Keratinocyte (primary cell): ENCODE measurements around the gene ARHGAP10. TPM values are rescaled to one million over a fixed set of nuclear protein-coding genes. Genes with fewer than 3 reads are reported as not detected.

Source experiments
- DNase-seq: peaks from one replicate; pipeline ENCODE4 v3.0.0-alpha.2; 2011; ENCODE audit warnings: low read depth, missing footprints, low spot score
- FAIRE-seq: peaks from 2 replicates; lab custom pipeline; 2011; peaks lifted over from hg19 to GRCh38; lab: Jason Lieb, UNC
- H2AFZ ChIP-seq: 2 replicates; pipeline ENCODE4 v1.6.0; 2012; ENCODE audit warnings: low read length, control low read depth, inconsistent platforms; ENCODE audit not compliant: control insufficient read depth
- H3K27ac ChIP-seq: 2 replicates; pipeline ENCODE4 v1.5.1; 2011; ENCODE audit warnings: low read length; ENCODE audit not compliant: control insufficient read depth, insufficient read depth
- H3K27me3 ChIP-seq: 3 replicates; pipeline ENCODE4 v1.6.0; 2011; ENCODE audit warnings: low read length; ENCODE audit not compliant: control insufficient read depth, insufficient read depth; ENCODE audit errors: extremely low read depth
- H3K36me3 ChIP-seq, 2 experiments: 2 replicates in 1 of 2; 3 replicates in 1 of 2; pipeline ENCODE4 v1.5.1; 2011; ENCODE audit warnings: low read length in 2 of 2, mild to moderate bottlenecking in 1 of 2; ENCODE audit not compliant: control insufficient read depth in 2 of 2, insufficient read depth in 2 of 2; ENCODE audit errors: extremely low read depth in 1 of 2
- H3K4me1 ChIP-seq: 3 replicates; pipeline ENCODE4 v1.5.1; 2011; ENCODE audit warnings: low read length; ENCODE audit not compliant: control insufficient read depth, insufficient read depth; ENCODE audit errors: extremely low read depth
- H3K4me2 ChIP-seq: 3 replicates; pipeline ENCODE4 v1.6.0; 2011; ENCODE audit warnings: low read depth, low read length; ENCODE audit not compliant: control insufficient read depth, insufficient read depth; ENCODE audit errors: extremely low read depth
- H3K4me3 ChIP-seq, 3 experiments: fragments of 200-600 bp in 1 of 3; sonication (generic) in 1 of 3; 2 replicates in 2 of 3; 3 replicates in 1 of 3; pipeline ENCODE4 v1.5.1; 2011 to 2016; ENCODE audit warnings: low read length in 3 of 3, mild to moderate bottlenecking in 3 of 3, control low read depth in 2 of 3, inconsistent platforms in 1 of 3, low read depth in 1 of 3, mixed read lengths in 1 of 3, mixed run types in 1 of 3, moderate library complexity in 1 of 3; ENCODE audit not compliant: control insufficient read depth in 2 of 3, insufficient read depth in 2 of 3; ENCODE audit errors: extremely low read depth in 1 of 3
- H3K79me2 ChIP-seq: 2 replicates; pipeline ENCODE4 v1.6.0; 2012; ENCODE audit warnings: low read length; ENCODE audit not compliant: control insufficient read depth, insufficient read depth
- H3K9ac ChIP-seq: 3 replicates; pipeline ENCODE4 v1.6.0; 2011; ENCODE audit warnings: low read length; ENCODE audit not compliant: control insufficient read depth, insufficient read depth; ENCODE audit errors: extremely low read depth
- H3K9me1 ChIP-seq: 3 replicates; pipeline ENCODE4 v1.6.0; 2011; ENCODE audit warnings: low read length; ENCODE audit not compliant: control insufficient read depth, insufficient read depth; ENCODE audit errors: extremely low read depth
- H3K9me3 ChIP-seq: 2 replicates; pipeline ENCODE4 v1.5.1; 2012; ENCODE audit warnings: low read depth, low read length; ENCODE audit not compliant: control insufficient read depth
- H4K20me1 ChIP-seq: 3 replicates; pipeline ENCODE4 v1.6.0; 2011; ENCODE audit warnings: low read length; ENCODE audit not compliant: control insufficient read depth, insufficient read depth; ENCODE audit errors: extremely low read depth
- EZH2 ChIP-seq: IDR thresholded peaks from one replicate; pipeline ENCODE4 v1.6.1; 2012; ENCODE audit warnings: inconsistent platforms, mild to moderate bottlenecking, low read length, moderate library complexity
- dilution Hi-C: fragments of 300-500 bp; cut with MboI; formaldehyde crosslinking; loops from one replicate; pipeline ENCODE4 v1.7.0; 2020; ENCODE audit warnings: low sequenced_read_pairs; ENCODE audit not compliant: extremely low pct_ligation_motif_present
- polyA plus RNA-seq, 5 experiments: library from polyadenylated mRNA; depleted of rRNA in 3 of 5; stranded (reverse) in 3 of 5; stranded (forward) in 1 of 5; unstranded in 1 of 5; fragments of >200 nt; gene quantifications; 1 replicate in 1 of 5; 2 replicates in 3 of 5; 3 replicates in 1 of 5; pipeline versions ENCODE4 v1.2.1 to v1.2.3, GENCODE V29; 2011 to 2012; ENCODE audit warnings: missing spikeins in 2 of 5, low read depth in 1 of 5, low replicate concordance in 1 of 5
- TF ChIP-seq, protein P1 (sequence below), 3 experiments: IDR thresholded peaks in 1 of 3; conservative IDR thresholded peaks in 1 of 3; optimal IDR thresholded peaks in 1 of 3; 2 replicates in 2 of 3; 3 replicates in 1 of 3; pipeline versions ENCODE3 to v1.5.1; 2011; ENCODE audit warnings: low read length in 3 of 3, mild to moderate bottlenecking in 3 of 3, moderate library complexity in 2 of 3, control low read depth in 1 of 3, inconsistent platforms in 1 of 3; ENCODE audit not compliant: insufficient read depth in 2 of 3; ENCODE audit errors: extremely low read depth in 1 of 3

ARHGAP10 gene
- polyA plus RNA-seq, 1 donor (not counting 4 experiments of a cell fraction or from before 2014, with no cell fraction given): 18.7 TPM

DNA sequence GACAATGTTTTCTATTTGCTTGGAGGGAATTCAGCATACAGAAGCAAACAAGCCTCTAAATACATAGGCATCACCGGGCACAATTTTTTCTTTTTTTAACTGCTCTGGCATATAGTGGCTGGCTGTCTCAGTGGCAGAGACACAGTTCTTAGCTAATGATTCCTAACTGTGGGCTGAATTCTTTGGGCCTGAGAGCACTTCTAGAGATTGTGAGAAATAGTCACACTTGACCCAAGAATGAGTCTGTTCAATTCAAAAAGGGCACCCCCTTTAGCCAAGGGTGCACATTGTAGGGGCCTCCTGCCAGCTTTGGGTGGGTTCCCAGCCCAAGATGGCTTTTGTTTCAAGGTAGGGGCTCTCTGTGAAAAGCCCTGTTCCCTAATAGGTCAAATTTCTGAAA, 345.7 kb downstream of the ARHGAP10 start:
- H2AFZ ChIP-seq: no peak overlapping the region
- H3K9me3 ChIP-seq: no peaks in the 10 kb centered on the region
- no peak overlapping the region for H3K9ac ChIP-seq
- TF ChIP-seq, protein P1, sequence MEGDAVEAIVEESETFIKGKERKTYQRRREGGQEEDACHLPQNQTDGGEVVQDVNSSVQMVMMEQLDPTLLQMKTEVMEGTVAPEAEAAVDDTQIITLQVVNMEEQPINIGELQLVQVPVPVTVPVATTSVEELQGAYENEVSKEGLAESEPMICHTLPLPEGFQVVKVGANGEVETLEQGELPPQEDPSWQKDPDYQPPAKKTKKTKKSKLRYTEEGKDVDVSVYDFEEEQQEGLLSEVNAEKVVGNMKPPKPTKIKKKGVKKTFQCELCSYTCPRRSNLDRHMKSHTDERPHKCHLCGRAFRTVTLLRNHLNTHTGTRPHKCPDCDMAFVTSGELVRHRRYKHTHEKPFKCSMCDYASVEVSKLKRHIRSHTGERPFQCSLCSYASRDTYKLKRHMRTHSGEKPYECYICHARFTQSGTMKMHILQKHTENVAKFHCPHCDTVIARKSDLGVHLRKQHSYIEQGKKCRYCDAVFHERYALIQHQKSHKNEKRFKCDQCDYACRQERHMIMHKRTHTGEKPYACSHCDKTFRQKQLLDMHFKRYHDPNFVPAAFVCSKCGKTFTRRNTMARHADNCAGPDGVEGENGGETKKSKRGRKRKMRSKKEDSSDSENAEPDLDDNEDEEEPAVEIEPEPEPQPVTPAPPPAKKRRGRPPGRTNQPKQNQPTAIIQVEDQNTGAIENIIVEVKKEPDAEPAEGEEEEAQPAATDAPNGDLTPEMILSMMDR (optimal IDR thresholded peaks at IDR 0.05 in 1 of 3, IDR thresholded peaks at IDR 0.05 in 1 of 3, conservative IDR thresholded peaks at IDR 0.05 in 1 of 3; ENCODE audit: extremely low read depth in 1 of 3, insufficient read depth in 2 of 3, low read length in 3 of 3): no peak
- no peaks in the 10 kb centered on the region for H3K79me2 ChIP-seq
- H3K4me1 ChIP-seq: no peaks in the 10 kb centered on the region
- H3K27me3 ChIP-seq: no peaks in the 10 kb centered on the region
- peaks cover 5 to 12% of the 10 kb centered on the region in 2 experiments for H3K36me3 ChIP-seq
- no peak overlapping the region for H3K27ac ChIP-seq
- H3K4me2 ChIP-seq: no peak overlapping the region
- FAIRE-seq (no peak), DNase-seq (no peak)
- dilution Hi-C loops: no loop called here
- no peaks in the 10 kb centered on the region for H4K20me1 ChIP-seq
- no peak overlapping the region for H3K4me3 ChIP-seq
- no peaks in the 10 kb centered on the region for H3K9me1 ChIP-seq

DNA sequence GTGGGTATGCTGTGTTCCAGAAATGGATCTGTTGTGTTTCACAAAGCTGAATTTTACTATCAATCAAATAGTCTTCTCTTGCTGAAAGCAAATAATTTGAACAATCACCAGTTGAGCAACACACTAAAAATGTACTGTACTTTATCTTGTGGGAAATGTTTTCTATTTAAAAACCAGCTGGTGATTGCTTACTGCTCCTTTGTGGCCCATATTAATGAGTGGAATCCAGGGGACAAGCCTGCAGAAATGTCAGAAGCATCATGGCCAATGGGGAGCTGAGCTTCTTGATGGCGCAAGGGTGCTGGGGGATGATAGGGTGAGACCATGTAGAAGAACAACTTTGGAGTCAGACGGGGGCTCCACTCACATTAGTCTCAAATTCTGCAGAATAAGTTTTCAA, 346.2 kb downstream of the ARHGAP10 start:
- no peaks in the 10 kb centered on the region for H3K9me1 ChIP-seq
- FAIRE-seq: no peak

More for the DNA sequence above, 346.2 kb downstream of the ARHGAP10 start:
- DNase-seq: no peak
- Histone ChIP-seq H3K27me3 (no peaks in the 10 kb centered on the region), H3K27ac (no peak overlapping the region), H3K9ac (no peak overlapping the region), H2AFZ (no peak overlapping the region), H3K36me3 (peaks cover 4 to 10% of the 10 kb centered on the region in 2 experiments), H3K4me1 (no peaks in the 10 kb centered on the region), H3K9me3 (no peaks in the 10 kb centered on the region), H4K20me1 (no peaks in the 10 kb centered on the region), H3K4me3 (no peak overlapping the region), H3K4me2 (no peak overlapping the region), H3K79me2 (no peaks in the 10 kb centered on the region)
- no peak for TF ChIP-seq EZH2
- TF ChIP-seq, protein P1 (optimal IDR thresholded peaks at IDR 0.05 in 1 of 3, IDR thresholded peaks at IDR 0.05 in 1 of 3, conservative IDR thresholded peaks at IDR 0.05 in 1 of 3; ENCODE audit: extremely low read depth in 1 of 3, insufficient read depth in 2 of 3, low read length in 3 of 3): no peak
- dilution Hi-C loops: no loop called here
